Endothelial cell of umbilical vein (primary cell): Measurements from ENCODE around the gene CCDC12. TPM values are rescaled to one million over a fixed set of nuclear protein-coding genes. Genes with fewer than 3 reads are reported as not detected.

Experiments
- BruUV-seq: library from RNA; stranded (reverse); fragments of 400-500 nt; replicated peaks from 2 replicates; lab custom pipeline; 2021; lab: Mats Ljungman, UMichigan
- CTCF ChIA-PET: fragments of 300-600, 350-600 bp; sonication (Branson Sonifier 250); formaldehyde crosslinking; loops from one replicate; lab custom pipeline; 2021; ENCODE audit warnings: antibody characterized with exemption, inconsistent platforms; lab: Charles Lee
- POLR2A ChIA-PET: fragments of 300-600, 350-600 bp; sonication (Branson Sonifier 250); formaldehyde crosslinking; loops from one replicate; lab custom pipeline; 2021; ENCODE audit warnings: antibody characterized with exemption, inconsistent platforms; lab: Charles Lee
- DNase-seq: peaks from one replicate; pipeline ENCODE4 v3.0.0-alpha.2; 2011; ENCODE audit warnings: low read depth, low spot score
- FAIRE-seq: peaks from 2 replicates; lab custom pipeline; 2011; peaks lifted over from hg19 to GRCh38; lab: Jason Lieb, UNC
- H2AFZ ChIP-seq: 2 replicates; pipeline ENCODE4 v1.6.0; 2012; ENCODE audit warnings: low read depth, low read length, control low read depth, inconsistent platforms
- H3K27ac ChIP-seq: 2 replicates; pipeline ENCODE4 v1.5.1; 2011; ENCODE audit warnings: low read depth, mild to moderate bottlenecking, control low read depth, low read length, moderate library complexity; ENCODE audit not compliant: insufficient read depth
- H3K27me3 ChIP-seq, 2 experiments: 2 replicates each; pipeline versions ENCODE4 v1.6.0 to v1.6.1; 2011; ENCODE audit warnings: low read length in 2 of 2, mixed read lengths in 1 of 2; ENCODE audit not compliant: control insufficient read depth in 2 of 2, insufficient read depth in 2 of 2
- H3K36me3 ChIP-seq, 2 experiments: 2 replicates in 1 of 2; 3 replicates in 1 of 2; pipeline ENCODE4 v1.5.1; 2011; ENCODE audit warnings: low read length in 2 of 2, mild to moderate bottlenecking in 1 of 2, moderate library complexity in 1 of 2; ENCODE audit not compliant: control insufficient read depth in 2 of 2, insufficient read depth in 2 of 2; ENCODE audit errors: extremely low read depth in 1 of 2
- H3K4me1 ChIP-seq: 3 replicates; pipeline ENCODE4 v1.5.1; 2011; ENCODE audit warnings: mild to moderate bottlenecking, low read length; ENCODE audit not compliant: control insufficient read depth, insufficient read depth; ENCODE audit errors: extremely low read depth
- H3K4me2 ChIP-seq: 2 replicates; pipeline ENCODE4 v1.6.1; 2011; ENCODE audit warnings: low read length, control low read depth, mixed read lengths; ENCODE audit not compliant: insufficient read depth
- H3K4me3 ChIP-seq, 3 experiments: fragments of 200-600 bp in 1 of 3; sonication (generic), shearing (Covaris generic) in 1 of 3; replicated peaks in 1 of 3; 2 replicates each; pipeline ENCODE4 v1.5.1; 2011 to 2016; ENCODE audit warnings: control low read depth in 3 of 3, low read length in 3 of 3, mild to moderate bottlenecking in 2 of 3, inconsistent platforms in 1 of 3, low read depth in 1 of 3, moderate library complexity in 1 of 3; ENCODE audit not compliant: insufficient read depth in 1 of 3
- H3K79me2 ChIP-seq: 2 replicates; pipeline ENCODE4 v1.6.0; 2012; ENCODE audit warnings: low read length, inconsistent platforms; ENCODE audit not compliant: control insufficient read depth, insufficient read depth
- H3K9ac ChIP-seq: replicated peaks from 2 replicates; pipeline ENCODE3; 2011; ENCODE audit warnings: low read length, control low read depth; ENCODE audit not compliant: insufficient read depth; ENCODE audit errors: extremely low read depth
- H3K9me1 ChIP-seq: replicated peaks from 3 replicates; pipeline ENCODE4 v1.6.0; 2011; ENCODE audit warnings: mild to moderate bottlenecking, low read length; ENCODE audit not compliant: control insufficient read depth, insufficient read depth; ENCODE audit errors: extremely low read depth
- H3K9me3 ChIP-seq: replicated peaks from 2 replicates; pipeline ENCODE4 v1.5.1; 2012; ENCODE audit warnings: low read length, inconsistent platforms; ENCODE audit not compliant: control insufficient read depth, insufficient read depth
- H4K20me1 ChIP-seq: replicated peaks from 2 replicates; pipeline ENCODE3; 2011; ENCODE audit warnings: mild to moderate bottlenecking, low read length; ENCODE audit not compliant: control insufficient read depth, insufficient read depth; ENCODE audit errors: extremely low read depth
- CTCF ChIP-seq, 2 donors: IDR thresholded peaks; 1 replicate in 1 of 2; 2 replicates in 1 of 2; pipeline ENCODE4 v1.5.1; 2011; ENCODE audit warnings: low read length in 2 of 2, mild to moderate bottlenecking in 2 of 2, moderate library complexity in 2 of 2, control low read depth in 1 of 2, inconsistent platforms in 1 of 2, low read depth in 1 of 2; ENCODE audit not compliant: insufficient read depth in 1 of 2; ENCODE audit errors: extremely low read depth in 1 of 2
- EZH2 ChIP-seq: IDR thresholded peaks from 2 replicates; pipeline ENCODE4 v1.6.1; 2012; ENCODE audit warnings: borderline replicate concordance, low read depth, mild to moderate bottlenecking, moderate library complexity, low read length, inconsistent platforms; ENCODE audit not compliant: severe bottlenecking
- FOS ChIP-seq: IDR thresholded peaks from 2 replicates; pipeline ENCODE4 v1.6.1; 2011; ENCODE audit warnings: mild to moderate bottlenecking, low read length, moderate library complexity, borderline replicate concordance; ENCODE audit not compliant: insufficient read depth
- GATA2 ChIP-seq: IDR thresholded peaks from 2 replicates; pipeline ENCODE4 v1.7.0; 2011; ENCODE audit warnings: low read depth, mild to moderate bottlenecking, moderate library complexity, mixed read lengths, low read length; ENCODE audit not compliant: insufficient read length, insufficient read depth
- JUN ChIP-seq: IDR thresholded peaks from 2 replicates; pipeline ENCODE4 v1.6.1; 2011; ENCODE audit warnings: borderline replicate concordance, low read depth; ENCODE audit not compliant: insufficient read length, insufficient read depth
- MAX ChIP-seq: IDR thresholded peaks from 2 replicates; pipeline ENCODE4 v1.6.1; 2011; ENCODE audit not compliant: insufficient read depth, insufficient read length
- MYC ChIP-seq: IDR thresholded peaks from one replicate; pipeline ENCODE4 v1.6.1; 2011; ENCODE audit warnings: mild to moderate bottlenecking, low read depth, low read length
- POLR2A ChIP-seq: IDR thresholded peaks from 2 replicates; pipeline ENCODE4 v1.6.1; 2012; ENCODE audit warnings: low read depth, mild to moderate bottlenecking, control low read depth, low read length
- POLR2AphosphoS5 ChIP-seq: IDR thresholded peaks from 2 replicates; pipeline ENCODE4 v1.6.1; 2012; ENCODE audit warnings: low read depth, mild to moderate bottlenecking, control low read depth, low read length, moderate library complexity; ENCODE audit not compliant: insufficient read depth
- dilution Hi-C: fragments of 300-500 bp; cut with MboI; formaldehyde crosslinking; loops from one replicate; pipeline ENCODE4 v1.15.0; 2019; ENCODE audit warnings: low sequenced_read_pairs; ENCODE audit not compliant: extremely low pct_ligation_motif_present
- intact Hi-C: fragments of 100-400 bp; cut with micrococcal nuclease; formaldehyde crosslinking; loops from one replicate; pipeline ENCODE4 v1.10.0; 2022
- polyA plus RNA-seq, 4 experiments: library from polyadenylated mRNA; depleted of rRNA in 3 of 4; stranded (reverse) in 3 of 4; unstranded in 1 of 4; fragments of >200 nt; gene quantifications; 2 replicates each; pipeline versions ENCODE4 v1.2.1 to v1.2.3, GENCODE V29; 2011 to 2012; ENCODE audit warnings: missing spikeins in 1 of 4
- total RNA-seq: library from RNA; stranded (reverse); gene quantifications from 2 replicates; pipeline ENCODE4 v1.2.3, GENCODE V29; 2021

The CCDC12 gene
- total and polyA plus RNA-seq, 2 donors (not counting 3 experiments of a cell fraction or from before 2014, with no cell fraction given): 35.1 to 50.5 TPM

GRCh38 chr3:46985588-46985987, 9.0 kb upstream of the CCDC12 start:
- Histone ChIP-seq H3K36me3 (peaks cover 3 to 5% of the 10 kb centered on the region in 2 experiments), H3K27me3 (no peaks in the 10 kb centered on the region), H3K9me3 (no peaks in the 10 kb centered on the region), H2AFZ (no peak overlapping the region), H4K20me1 (no peaks in the 10 kb centered on the region), H3K9me1 (no peaks in the 10 kb centered on the region), H3K9ac (no peak overlapping the region), H3K79me2 (peaks cover 45% of the 10 kb centered on the region), H3K4me3 (no peak overlapping the region), H3K27ac (no peak overlapping the region), H3K4me2 (no peak overlapping the region), H3K4me1 (peaks cover 33% of the 10 kb centered on the region)
- DNase-seq (no peak), FAIRE-seq (no peak)
- dilution Hi-C loops: no loop called here
- ChIA-PET POLR2A (no interaction called here), CTCF (interaction anchor here (1.0 kb wide), 1 partner anchor 76 kb away, joined by 3 read pairs; no protein-coding TSS in a partner anchor)
- no TSS peak for BruUV-seq
- intact Hi-C loops: no loop called here
- no peak for TF ChIP-seq MAX

- H3K27ac ChIP-seq: no peak overlapping the region
- intact Hi-C loops: no loop called here
- peaks cover 52% of the 10 kb centered on the region for H3K79me2 ChIP-seq
- H3K9me1 ChIP-seq: no peaks in the 10 kb centered on the region
- H3K9ac ChIP-seq: no peak overlapping the region
- DNase-seq (no peak), FAIRE-seq (no peak)
- no peak overlapping the region for H2AFZ ChIP-seq
- TF ChIP-seq FOS (no peak), MAX (no peak), GATA2 (no peak), POLR2A (no peak), CTCF (IDR thresholded peaks at IDR 0.05; ENCODE audit: extremely low read depth in 1 of 2, insufficient read depth in 1 of 2, low read depth in 1 of 2, low read length in 2 of 2) (no peak), JUN (no peak), EZH2 (no peak), POLR2AphosphoS5 (no peak), MYC (no peak)
- H3K4me1 ChIP-seq: peaks cover 39% of the 10 kb centered on the region
- peaks cover 3 to 5% of the 10 kb centered on the region in 2 experiments for H3K36me3 ChIP-seq
- H3K27me3 ChIP-seq: no peaks in the 10 kb centered on the region
- H3K4me3 ChIP-seq: no peak overlapping the region
- H4K20me1 ChIP-seq: no peaks in the 10 kb centered on the region
- no peaks in the 10 kb centered on the region for H3K9me3 ChIP-seq
- ChIA-PET CTCF (interaction anchor here (1.0 kb wide), 2 partner anchors 61 to 75 kb away, joined by 3 to 4 read pairs; no protein-coding TSS in a partner anchor), POLR2A (no interaction called here)
- no peak overlapping the region for H3K4me2 ChIP-seq
- dilution Hi-C loops: no loop called here
- no TSS peak for BruUV-seq
Observed at GRCh38 chr3:46984591-46985459, 8.3 kb upstream of the CCDC12 start.
